WTC11 (cell line): ENCODE data around the gene IFNAR2.
"Not testable (repeated sequence)": the region's sequence is repeated elsewhere in the genome, so short reads cannot be mapped to it uniquely, and the experiment has no call there.

Experiments
- CREB1 ChIP-seq: sonication (generic); formaldehyde crosslinking; IDR thresholded peaks from 2 replicates; pipeline ENCODE4 v1.8.0; 2023; ENCODE audit warnings: mild to moderate bottlenecking, missing genetic modification reagents
- FOXJ3 ChIP-seq: sonication (generic); formaldehyde crosslinking; IDR thresholded peaks from 2 replicates; pipeline ENCODE4 v1.9.0; 2021; ENCODE audit warnings: missing genetic modification reagents, mild to moderate bottlenecking, borderline replicate concordance
- JAZF1 ChIP-seq: fragments of 250-450 bp; sonication (Bioruptor Pico); IDR thresholded peaks from 2 replicates; pipeline ENCODE4 v1.9.0; 2021; ENCODE audit warnings: moderate library complexity, mild to moderate bottlenecking, inconsistent platforms
- TCF7 ChIP-seq: sonication (generic); formaldehyde crosslinking; IDR thresholded peaks from 2 replicates; pipeline ENCODE4 v1.8.0; 2022; ENCODE audit warnings: mild to moderate bottlenecking, low read depth, missing genetic modification reagents, moderate library complexity
- ZNF121 ChIP-seq: sonication (generic); formaldehyde crosslinking; IDR thresholded peaks from 2 replicates; pipeline ENCODE4 v1.8.0; 2023; ENCODE audit warnings: missing genetic modification reagents
- TF ChIP-seq, protein P1 (sequence below): sonication (generic); formaldehyde crosslinking; IDR thresholded peaks from 2 replicates; pipeline ENCODE4 v1.8.1; 2023; ENCODE audit warnings: mild to moderate bottlenecking, moderate library complexity, missing genetic modification reagents
- TF ChIP-seq, protein P2 (sequence below): fragments of 200-600 bp; IDR thresholded peaks from 2 replicates; pipeline ENCODE4 v1.8.0; 2022; ENCODE audit warnings: antibody characterized with exemption
- TF ChIP-seq, protein P3 (sequence below): sonication (generic); formaldehyde crosslinking; IDR thresholded peaks from 2 replicates; pipeline ENCODE4 v1.8.0; 2022; ENCODE audit warnings: mild to moderate bottlenecking, missing genetic modification reagents
- TF ChIP-seq, protein P4 (sequence below): sonication (generic); formaldehyde crosslinking; IDR thresholded peaks from 2 replicates; pipeline ENCODE4 v1.8.0; 2022; ENCODE audit warnings: mild to moderate bottlenecking, missing genetic modification reagents

DNA sequence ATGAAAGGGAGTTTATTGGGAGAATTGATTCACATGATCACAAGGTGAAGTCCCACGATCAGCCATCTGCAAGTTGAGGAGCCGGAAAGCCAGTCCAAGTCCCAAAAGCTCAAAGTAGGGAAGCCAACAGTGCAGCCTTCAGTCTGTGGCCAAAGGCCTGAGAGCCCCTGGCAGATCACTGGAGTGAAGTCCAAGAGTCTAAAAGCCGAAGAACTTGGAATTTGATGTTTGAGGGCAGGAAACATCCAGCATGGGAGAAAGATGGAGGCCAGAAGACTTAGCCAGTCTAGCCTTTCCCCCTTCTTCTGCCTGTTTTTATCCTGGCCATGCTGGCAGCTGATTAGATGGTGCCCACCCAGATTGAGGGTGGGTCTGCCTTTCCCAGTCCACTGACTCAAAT lies 4.4 kb upstream of the IFNAR2 start:
- TF ChIP-seq, protein P1, sequence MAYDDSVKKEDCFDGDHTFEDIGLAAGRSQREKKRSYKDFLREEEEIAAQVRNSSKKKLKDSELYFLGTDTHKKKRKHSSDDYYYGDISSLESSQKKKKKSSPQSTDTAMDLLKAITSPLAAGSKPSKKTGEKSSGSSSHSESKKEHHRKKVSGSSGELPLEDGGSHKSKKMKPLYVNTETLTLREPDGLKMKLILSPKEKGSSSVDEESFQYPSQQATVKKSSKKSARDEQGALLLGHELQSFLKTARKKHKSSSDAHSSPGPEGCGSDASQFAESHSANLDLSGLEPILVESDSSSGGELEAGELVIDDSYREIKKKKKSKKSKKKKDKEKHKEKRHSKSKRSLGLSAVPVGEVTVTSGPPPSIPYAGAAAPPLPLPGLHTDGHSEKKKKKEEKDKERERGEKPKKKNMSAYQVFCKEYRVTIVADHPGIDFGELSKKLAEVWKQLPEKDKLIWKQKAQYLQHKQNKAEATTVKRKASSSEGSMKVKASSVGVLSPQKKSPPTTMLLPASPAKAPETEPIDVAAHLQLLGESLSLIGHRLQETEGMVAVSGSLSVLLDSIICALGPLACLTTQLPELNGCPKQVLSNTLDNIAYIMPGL (CRISPR knock-in tag), result not testable (repeated sequence)
- TF ChIP-seq, protein P2, sequence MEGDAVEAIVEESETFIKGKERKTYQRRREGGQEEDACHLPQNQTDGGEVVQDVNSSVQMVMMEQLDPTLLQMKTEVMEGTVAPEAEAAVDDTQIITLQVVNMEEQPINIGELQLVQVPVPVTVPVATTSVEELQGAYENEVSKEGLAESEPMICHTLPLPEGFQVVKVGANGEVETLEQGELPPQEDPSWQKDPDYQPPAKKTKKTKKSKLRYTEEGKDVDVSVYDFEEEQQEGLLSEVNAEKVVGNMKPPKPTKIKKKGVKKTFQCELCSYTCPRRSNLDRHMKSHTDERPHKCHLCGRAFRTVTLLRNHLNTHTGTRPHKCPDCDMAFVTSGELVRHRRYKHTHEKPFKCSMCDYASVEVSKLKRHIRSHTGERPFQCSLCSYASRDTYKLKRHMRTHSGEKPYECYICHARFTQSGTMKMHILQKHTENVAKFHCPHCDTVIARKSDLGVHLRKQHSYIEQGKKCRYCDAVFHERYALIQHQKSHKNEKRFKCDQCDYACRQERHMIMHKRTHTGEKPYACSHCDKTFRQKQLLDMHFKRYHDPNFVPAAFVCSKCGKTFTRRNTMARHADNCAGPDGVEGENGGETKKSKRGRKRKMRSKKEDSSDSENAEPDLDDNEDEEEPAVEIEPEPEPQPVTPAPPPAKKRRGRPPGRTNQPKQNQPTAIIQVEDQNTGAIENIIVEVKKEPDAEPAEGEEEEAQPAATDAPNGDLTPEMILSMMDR, result not testable (repeated sequence)
- not testable (repeated sequence) for TF ChIP-seq ZNF121; FOXJ3 (CRISPR knock-in tag); JAZF1 (CRISPR knock-in tag); TCF7; CREB1 (CRISPR knock-in tag)
- TF ChIP-seq, protein P3, sequence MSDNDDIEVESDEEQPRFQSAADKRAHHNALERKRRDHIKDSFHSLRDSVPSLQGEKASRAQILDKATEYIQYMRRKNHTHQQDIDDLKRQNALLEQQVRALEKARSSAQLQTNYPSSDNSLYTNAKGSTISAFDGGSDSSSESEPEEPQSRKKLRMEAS, result not testable (repeated sequence)
- TF ChIP-seq, protein P4, sequence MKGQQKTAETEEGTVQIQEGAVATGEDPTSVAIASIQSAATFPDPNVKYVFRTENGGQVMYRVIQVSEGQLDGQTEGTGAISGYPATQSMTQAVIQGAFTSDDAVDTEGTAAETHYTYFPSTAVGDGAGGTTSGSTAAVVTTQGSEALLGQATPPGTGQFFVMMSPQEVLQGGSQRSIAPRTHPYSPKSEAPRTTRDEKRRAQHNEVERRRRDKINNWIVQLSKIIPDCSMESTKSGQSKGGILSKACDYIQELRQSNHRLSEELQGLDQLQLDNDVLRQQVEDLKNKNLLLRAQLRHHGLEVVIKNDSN (CRISPR knock-in tag), result not testable (repeated sequence)
